HepG2 (cell line): ENCODE measurements around the gene TSPAN9. TPM values are rescaled to one million over a fixed set of nuclear protein-coding genes. Genes with fewer than 3 reads are reported as not detected.

ENCODE experiments used
- ATAC-seq: fragments of 200-7000 bp; cut with Tn5 transposase; 3 replicates; pipeline ENCODE4 v1.9.1; 2020; ENCODE audit warnings: mild to moderate bottlenecking, moderate library complexity
- BruUV-seq: library from RNA; stranded (reverse); fragments of 400-500 nt; replicated peaks from 2 replicates; lab custom pipeline; 2021; lab: Mats Ljungman, UMichigan
- CTCF ChIA-PET: fragments of 300-600 bp; formaldehyde crosslinking; extraction: SDS; loops from one replicate; lab custom pipeline; 2021; ENCODE audit warnings: low total read pairs, inconsistent platforms, low intra/inter-chr PET ratio; lab: Yijun Ruan, JAX
- POLR2A ChIA-PET: fragments of 350-600 bp; sonication (Branson Sonifier 250); formaldehyde crosslinking; loops from one replicate; lab custom pipeline; 2020; ENCODE audit warnings: antibody characterized with exemption, inconsistent platforms; lab: Yijun Ruan, JAX
- DNase-seq: peaks from one replicate; pipeline ENCODE4 v3.0.0-alpha.2; 2015; ENCODE audit warnings: low spot score
- FAIRE-seq: peaks from 3 replicates; lab custom pipeline; 2011; peaks lifted over from hg19 to GRCh38; lab: Jason Lieb, UNC
- H2AFZ ChIP-seq: one replicate; pipeline ENCODE4 v1.6.1; 2011; ENCODE audit warnings: low read length, inconsistent platforms
- H3K27ac ChIP-seq: fragments of 300-600 bp; 3 replicates; pipeline ENCODE4 v1.8.0; 2011; ENCODE audit warnings: mixed run types, mild to moderate bottlenecking, mixed read lengths, low read length, inconsistent platforms; ENCODE audit not compliant: insufficient read depth; ENCODE audit errors: extremely low read length
- H3K27me3 ChIP-seq, 2 experiments: fragments of 200-600 bp in 1 of 2; 2 replicates in 1 of 2; 3 replicates in 1 of 2; pipeline versions ENCODE4 v1.6.0 to v1.8.0; 2011; ENCODE audit warnings: low read length in 2 of 2, mild to moderate bottlenecking in 2 of 2, moderate library complexity in 2 of 2, inconsistent platforms in 1 of 2; ENCODE audit not compliant: insufficient read depth in 2 of 2, control insufficient read depth in 1 of 2
- H3K36me3 ChIP-seq, 2 experiments: fragments of 200-600 bp in 1 of 2; replicated peaks in 1 of 2; 2 replicates in 1 of 2; 3 replicates in 1 of 2; pipeline versions ENCODE4 v1.5.1 to v1.8.0; 2011; ENCODE audit warnings: low read length in 2 of 2, inconsistent platforms in 1 of 2; ENCODE audit not compliant: insufficient read depth in 2 of 2, control insufficient read depth in 1 of 2
- H3K4me1 ChIP-seq: 2 replicates; pipeline ENCODE4 v1.5.1; 2012; ENCODE audit warnings: low read length, inconsistent platforms; ENCODE audit not compliant: insufficient read depth
- H3K4me2 ChIP-seq: 2 replicates; pipeline ENCODE4 v1.6.0; 2011; ENCODE audit warnings: low read depth, low read length, inconsistent platforms
- H3K4me3 ChIP-seq, 3 experiments: fragments of 200-600 bp in 1 of 3; sonication (generic), shearing (Covaris generic) in 1 of 3; replicated peaks in 1 of 3; 2 replicates each; pipeline ENCODE4 v1.5.1; 2011 to 2016; ENCODE audit warnings: low read length in 3 of 3, inconsistent platforms in 2 of 3, low read depth in 2 of 3, mild to moderate bottlenecking in 2 of 3, control low read depth in 1 of 3, mixed read lengths in 1 of 3; ENCODE audit not compliant: insufficient read depth in 1 of 3
- H3K79me2 ChIP-seq: one replicate; pipeline ENCODE4 v1.6.1; 2011; ENCODE audit warnings: low read length, inconsistent platforms; ENCODE audit not compliant: insufficient read depth
- H3K9ac ChIP-seq: 2 replicates; pipeline ENCODE4 v1.6.0; 2011; ENCODE audit warnings: mild to moderate bottlenecking, low read depth, low read length, inconsistent platforms; ENCODE audit not compliant: insufficient read depth
- H3K9me3 ChIP-seq: 2 replicates; pipeline ENCODE4 v1.5.1; 2012; ENCODE audit warnings: mild to moderate bottlenecking, low read length
- H4K20me1 ChIP-seq: 2 replicates; pipeline ENCODE4 v1.6.0; 2011; ENCODE audit warnings: inconsistent platforms, mild to moderate bottlenecking, low read length, moderate library complexity; ENCODE audit not compliant: insufficient read depth
- FOXP1 ChIP-seq, 2 experiments: fragments of 450-650 bp in 1 of 2; IDR thresholded peaks; 2 replicates each; pipeline ENCODE4 v1.6.1; 2017 to 2018; ENCODE audit warnings: antibody characterized with exemption in 1 of 2
- GATAD1 ChIP-seq: IDR thresholded peaks from 2 replicates; pipeline ENCODE4 v1.6.1; 2016; ENCODE audit warnings: missing genetic modification reagents, missing compliant biosample characterization
- HNRNPH1 ChIP-seq: fragments of 200-400 bp; formaldehyde crosslinking; optimal IDR thresholded peaks from 2 replicates; pipeline ENCODE3; 2017; ENCODE audit warnings: mild to moderate bottlenecking, low read depth, low read length
- MBNL3 ChIP-seq: fragments of 250-450 bp; sonication (Bioruptor Pico); conservative IDR thresholded peaks from 2 replicates; pipeline ENCODE4 v1.8.0; 2022; ENCODE audit warnings: mild to moderate bottlenecking, inconsistent platforms
- NFIC ChIP-seq: IDR thresholded peaks from 2 replicates; pipeline ENCODE4 v1.6.1; 2012; ENCODE audit warnings: mild to moderate bottlenecking, low read length, inconsistent platforms
- TAF15 ChIP-seq: fragments of 200-400 bp; formaldehyde crosslinking; IDR thresholded peaks from one replicate; pipeline ENCODE4 v1.6.1; 2018; ENCODE audit warnings: mild to moderate bottlenecking, low read depth, low read length; ENCODE audit not compliant: poor library complexity, severe bottlenecking
- ZBTB20 ChIP-seq: sonication (generic); formaldehyde crosslinking; IDR thresholded peaks from 2 replicates; pipeline ENCODE4 v1.8.1; 2023; ENCODE audit warnings: missing genetic modification reagents, low read depth, mild to moderate bottlenecking, borderline replicate concordance
- ZFP36L1 ChIP-seq: sonication (generic); formaldehyde crosslinking; IDR thresholded peaks from 2 replicates; pipeline ENCODE4 v1.8.0; 2022; ENCODE audit warnings: mild to moderate bottlenecking, missing genetic modification reagents, moderate library complexity
- ZNF326 ChIP-seq: sonication (generic); formaldehyde crosslinking; IDR thresholded peaks from 2 replicates; pipeline ENCODE4 v1.4.0; 2020; ENCODE audit warnings: missing genetic modification reagents, borderline replicate concordance
- ZNF441 ChIP-seq: sonication (generic); formaldehyde crosslinking; IDR thresholded peaks from 2 replicates; pipeline ENCODE4 v1.7.0; 2021; ENCODE audit warnings: missing genetic modification reagents, borderline replicate concordance
- ZNF678 ChIP-seq: sonication (generic); formaldehyde crosslinking; IDR thresholded peaks from 2 replicates; pipeline ENCODE4 v1.4.0; 2020; ENCODE audit warnings: mild to moderate bottlenecking, missing genetic modification reagents
- ZSCAN29 ChIP-seq: sonication (generic); formaldehyde crosslinking; conservative IDR thresholded peaks from 2 replicates; pipeline ENCODE4 v1.4.0; 2020; ENCODE audit warnings: mild to moderate bottlenecking, missing genetic modification reagents
- WGBS: methylation state at CpG from one replicate; pipeline ENCODE4 v1.1.6; 2017; ENCODE audit warnings: low lambda C conversion rate; 5-methylcytosine and 5-hydroxymethylcytosine counted together
- in situ Hi-C: cut with HindIII; loops from 2 replicates; pipeline ENCODE4 v1.10.0; 2017; ENCODE audit warnings: low pct_unique_long_range_greater_than_20kb; ENCODE audit not compliant: extremely low pct_ligation_motif_present
- intact Hi-C: fragments of 100-400 bp; cut with micrococcal nuclease; formaldehyde crosslinking; loops from one replicate; pipeline ENCODE4 v1.10.0; 2022; ENCODE audit not compliant: unreplicated experiment
- polyA plus RNA-seq, 8 experiments: library from polyadenylated mRNA; depleted of rRNA in 3 of 8; stranded (reverse) in 7 of 8; unstranded in 1 of 8; fragments of >200 nt; fragmentation: Illumina TruSeq in 4 of 8; extraction: Trizol in 4 of 8; gene quantifications; 2 replicates each; pipeline versions ENCODE4 v1.2.1 to v1.2.3, GENCODE V29; 2011 to 2016; ENCODE audit warnings: low read depth in 4 of 8, missing spikeins in 1 of 8, mixed read lengths in 1 of 8; ENCODE audit not compliant: insufficient read depth in 1 of 8
- total RNA-seq, 5 experiments: library from RNA; depleted of rRNA; stranded (reverse); fragments of >200 nt; fragmentation: Illumina TruSeq; extraction: Trizol; gene quantifications; 2 replicates each; pipeline ENCODE4 v1.2.3, GENCODE V29; 2016; ENCODE audit warnings: low read depth in 1 of 5
- TF ChIP-seq, protein P1 (sequence below): sonication (generic); formaldehyde crosslinking; IDR thresholded peaks from 2 replicates; pipeline ENCODE4 v1.5.0; 2020; ENCODE audit warnings: missing genetic modification reagents
- TF ChIP-seq, protein P2 (sequence below): sonication (generic); formaldehyde crosslinking; conservative IDR thresholded peaks from 2 replicates; pipeline ENCODE4 v1.8.0; 2022; ENCODE audit warnings: mild to moderate bottlenecking, moderate library complexity, missing genetic modification reagents
- TF ChIP-seq, protein P3 (sequence below): IDR thresholded peaks from 2 replicates; pipeline ENCODE4 v1.6.1; 2016; ENCODE audit warnings: low read depth, borderline replicate concordance
- TF ChIP-seq, protein P4 (sequence below): IDR thresholded peaks from 2 replicates; pipeline ENCODE4 v1.6.1; 2016

The TSPAN9 gene
- total and polyA plus RNA-seq, 2 of the 13 experiments (the other 11 are each of a cell fraction or from before 2014, with no cell fraction given), result 18.1 to 42.3 TPM

DNA sequence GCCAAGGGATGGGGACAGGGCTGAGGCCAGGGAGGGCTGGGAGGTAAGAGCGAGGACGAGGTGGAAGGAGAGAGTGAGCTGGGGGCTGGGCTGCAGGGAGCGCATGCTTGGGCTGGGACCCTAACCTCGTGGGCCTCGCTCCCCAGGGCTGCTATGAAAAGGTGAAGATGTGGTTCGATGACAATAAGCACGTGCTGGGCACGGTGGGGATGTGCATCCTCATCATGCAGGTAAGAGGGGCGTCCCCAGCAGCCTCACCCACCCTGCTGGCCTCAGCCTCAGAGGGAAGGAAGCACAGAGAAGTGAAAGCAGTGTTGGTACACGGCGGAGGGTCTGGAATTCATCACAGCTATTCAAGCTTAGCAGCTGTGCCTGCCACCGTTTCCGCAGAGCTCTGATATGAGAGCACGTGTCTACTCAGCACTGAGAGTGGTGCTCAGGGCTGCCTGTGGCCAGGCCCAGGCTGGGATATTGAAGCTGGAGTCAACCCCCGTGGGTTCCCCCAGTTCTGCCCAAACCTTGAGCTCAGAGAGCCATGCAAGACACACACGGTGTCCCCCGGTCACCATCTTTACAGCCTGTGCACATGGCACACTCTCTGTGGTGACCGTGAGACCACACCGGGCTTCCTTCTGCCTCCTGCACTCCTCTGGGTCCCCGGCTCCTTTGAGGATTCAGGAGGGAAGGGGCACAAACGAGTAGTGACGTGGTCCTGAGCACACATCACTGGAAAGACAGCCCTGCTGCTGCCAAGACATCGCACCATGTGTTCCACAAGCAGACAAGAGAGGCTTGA is 204.6 kb downstream of the TSPAN9 start (continued):
- TF ChIP-seq, protein P1, sequence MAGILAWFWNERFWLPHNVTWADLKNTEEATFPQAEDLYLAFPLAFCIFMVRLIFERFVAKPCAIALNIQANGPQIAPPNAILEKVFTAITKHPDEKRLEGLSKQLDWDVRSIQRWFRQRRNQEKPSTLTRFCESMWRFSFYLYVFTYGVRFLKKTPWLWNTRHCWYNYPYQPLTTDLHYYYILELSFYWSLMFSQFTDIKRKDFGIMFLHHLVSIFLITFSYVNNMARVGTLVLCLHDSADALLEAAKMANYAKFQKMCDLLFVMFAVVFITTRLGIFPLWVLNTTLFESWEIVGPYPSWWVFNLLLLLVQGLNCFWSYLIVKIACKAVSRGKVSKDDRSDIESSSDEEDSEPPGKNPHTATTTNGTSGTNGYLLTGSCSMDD, result no peak
- no peak for TF ChIP-seq ZBTB20 (CRISPR knock-in tag)
- no peak for TF ChIP-seq ZNF441 (CRISPR knock-in tag)

DNA sequence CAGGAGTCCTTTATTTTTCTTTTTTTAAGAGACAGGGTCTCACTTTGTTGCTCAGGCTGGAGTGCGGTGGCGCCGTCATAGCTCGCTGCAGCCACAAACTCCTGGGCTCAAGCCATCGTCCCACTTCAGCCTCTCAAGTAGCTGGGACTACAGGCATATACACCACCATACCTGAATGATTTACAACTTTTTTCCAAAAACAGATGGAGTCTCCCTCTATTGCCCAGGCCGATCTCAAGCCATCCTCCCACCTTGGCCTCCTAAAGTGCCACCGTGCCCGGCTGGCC is 205.1 kb downstream of the TSPAN9 start:
- Histone ChIP-seq H3K79me2 (no peaks in the 10 kb centered on the region), H3K27me3 (no peaks in the 10 kb centered on the region), H3K36me3 (peaks cover 7 to 26% of the 10 kb centered on the region in 2 experiments; a peak in 3 of 5 replicates), H2AFZ (no peak overlapping the region), H3K4me1 (no peaks in the 10 kb centered on the region), H3K4me3 (no peak overlapping the region), H3K9me3 (no peaks in the 10 kb centered on the region), H3K9ac (no peak overlapping the region), H3K27ac (no peak overlapping the region), H4K20me1 (no peaks in the 10 kb centered on the region), H3K4me2 (no peak overlapping the region)
- intact Hi-C loops, result no loop called here
- DNase-seq, result no peak
- no peak for TF ChIP-seq NFIC
- TF ChIP-seq GATAD1 (CRISPR knock-in tag), result no peak
- no peak for TF ChIP-seq HNRNPH1
- no peak for TF ChIP-seq FOXP1 (IDR thresholded peaks at IDR 0.05)
- no peak for TF ChIP-seq FOXP1 (CRISPR knock-in tag; IDR thresholded peaks at IDR 0.05)
- TF ChIP-seq ZNF326 (CRISPR knock-in tag), result no peak
- TF ChIP-seq, protein P2, sequence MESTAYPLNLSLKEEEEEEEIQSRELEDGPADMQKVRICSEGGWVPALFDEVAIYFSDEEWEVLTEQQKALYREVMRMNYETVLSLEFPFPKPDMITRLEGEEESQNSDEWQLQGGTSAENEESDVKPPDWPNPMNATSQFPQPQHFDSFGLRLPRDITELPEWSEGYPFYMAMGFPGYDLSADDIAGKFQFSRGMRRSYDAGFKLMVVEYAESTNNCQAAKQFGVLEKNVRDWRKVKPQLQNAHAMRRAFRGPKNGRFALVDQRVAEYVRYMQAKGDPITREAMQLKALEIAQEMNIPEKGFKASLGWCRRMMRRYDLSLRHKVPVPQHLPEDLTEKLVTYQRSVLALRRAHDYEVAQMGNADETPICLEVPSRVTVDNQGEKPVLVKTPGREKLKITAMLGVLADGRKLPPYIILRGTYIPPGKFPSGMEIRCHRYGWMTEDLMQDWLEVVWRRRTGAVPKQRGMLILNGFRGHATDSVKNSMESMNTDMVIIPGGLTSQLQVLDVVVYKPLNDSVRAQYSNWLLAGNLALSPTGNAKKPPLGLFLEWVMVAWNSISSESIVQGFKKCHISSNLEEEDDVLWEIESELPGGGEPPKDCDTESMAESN, result no peak
- TF ChIP-seq TAF15, result no peak
- TF ChIP-seq MBNL3 (CRISPR knock-in tag), result no peak
- no peak for TF ChIP-seq ZFP36L1 (CRISPR knock-in tag)
- TF ChIP-seq, protein P3, sequence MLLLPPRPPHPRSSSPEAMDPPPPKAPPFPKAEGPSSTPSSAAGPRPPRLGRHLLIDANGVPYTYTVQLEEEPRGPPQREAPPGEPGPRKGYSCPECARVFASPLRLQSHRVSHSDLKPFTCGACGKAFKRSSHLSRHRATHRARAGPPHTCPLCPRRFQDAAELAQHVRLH, result no peak
- TF ChIP-seq ZSCAN29 (CRISPR knock-in tag), result no peak
- TF ChIP-seq, protein P4, sequence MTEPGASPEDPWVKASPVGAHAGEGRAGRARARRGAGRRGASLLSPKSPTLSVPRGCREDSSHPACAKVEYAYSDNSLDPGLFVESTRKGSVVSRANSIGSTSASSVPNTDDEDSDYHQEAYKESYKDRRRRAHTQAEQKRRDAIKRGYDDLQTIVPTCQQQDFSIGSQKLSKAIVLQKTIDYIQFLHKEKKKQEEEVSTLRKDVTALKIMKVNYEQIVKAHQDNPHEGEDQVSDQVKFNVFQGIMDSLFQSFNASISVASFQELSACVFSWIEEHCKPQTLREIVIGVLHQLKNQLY (CRISPR knock-in tag), result no peak
- no peak for TF ChIP-seq ZNF678 (CRISPR knock-in tag)
- FAIRE-seq, result no peak
- ChIA-PET CTCF (no interaction called here), POLR2A (no interaction called here)
- ATAC-seq, result no peak
- no TSS peak for BruUV-seq
- 96% methylated on average over 8 of the region's 8 CpGs for WGBS
- in situ Hi-C loops, result no loop called here
